ENCODE results near the gene ADAMTS12.

The ADAMTS12 gene

GRCh38 chr5:33701951-33702350 lies 189.8 kb downstream of the ADAMTS12 start:
- ChIA-PET POLR2A (ENCODE audit: low non-redundant PET) (no interaction called here), CTCF (no interaction called here)
- no peak for DNase-seq (ENCODE audit: low spot score)
- no peak overlapping the region for H3K27ac ChIP-seq
- TF ChIP-seq, protein P1, sequence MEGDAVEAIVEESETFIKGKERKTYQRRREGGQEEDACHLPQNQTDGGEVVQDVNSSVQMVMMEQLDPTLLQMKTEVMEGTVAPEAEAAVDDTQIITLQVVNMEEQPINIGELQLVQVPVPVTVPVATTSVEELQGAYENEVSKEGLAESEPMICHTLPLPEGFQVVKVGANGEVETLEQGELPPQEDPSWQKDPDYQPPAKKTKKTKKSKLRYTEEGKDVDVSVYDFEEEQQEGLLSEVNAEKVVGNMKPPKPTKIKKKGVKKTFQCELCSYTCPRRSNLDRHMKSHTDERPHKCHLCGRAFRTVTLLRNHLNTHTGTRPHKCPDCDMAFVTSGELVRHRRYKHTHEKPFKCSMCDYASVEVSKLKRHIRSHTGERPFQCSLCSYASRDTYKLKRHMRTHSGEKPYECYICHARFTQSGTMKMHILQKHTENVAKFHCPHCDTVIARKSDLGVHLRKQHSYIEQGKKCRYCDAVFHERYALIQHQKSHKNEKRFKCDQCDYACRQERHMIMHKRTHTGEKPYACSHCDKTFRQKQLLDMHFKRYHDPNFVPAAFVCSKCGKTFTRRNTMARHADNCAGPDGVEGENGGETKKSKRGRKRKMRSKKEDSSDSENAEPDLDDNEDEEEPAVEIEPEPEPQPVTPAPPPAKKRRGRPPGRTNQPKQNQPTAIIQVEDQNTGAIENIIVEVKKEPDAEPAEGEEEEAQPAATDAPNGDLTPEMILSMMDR (conservative IDR thresholded peaks at IDR 0.05; ENCODE audit: low read depth) = no peak

DNA sequence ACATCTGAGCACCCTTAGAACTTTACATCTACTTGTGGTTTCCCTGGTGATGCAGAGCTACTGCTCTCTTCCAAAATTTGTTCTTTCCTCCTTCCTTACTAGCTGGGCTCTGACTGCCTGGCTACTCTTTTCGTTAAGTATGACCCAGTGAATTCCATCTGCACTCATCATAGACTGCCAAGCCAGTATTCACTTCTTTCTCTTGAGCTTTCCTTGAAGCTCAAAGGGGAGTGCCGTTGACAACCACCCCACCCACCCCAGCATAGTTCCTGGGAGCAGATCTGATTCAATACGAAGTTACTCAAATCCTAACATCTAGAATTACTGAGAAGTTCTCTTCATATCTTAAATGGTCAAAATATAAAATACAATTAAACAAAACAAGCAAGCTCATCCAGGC lies 190.5 kb downstream of the ADAMTS12 start:
- ChIA-PET CTCF (no interaction called here), POLR2A (ENCODE audit: low non-redundant PET) (no interaction called here)
- no peak for DNase-seq (ENCODE audit: low spot score)
- H3K27ac ChIP-seq = no peak overlapping the region
- TF ChIP-seq, protein P1 (conservative IDR thresholded peaks at IDR 0.05; ENCODE audit: low read depth) = no peak

GRCh38 chr5:33696411-33696810 lies 195.4 kb downstream of the ADAMTS12 start:
- ChIA-PET POLR2A (ENCODE audit: low non-redundant PET) (no interaction called here), CTCF (no interaction called here)
- TF ChIP-seq, protein P1 (conservative IDR thresholded peaks at IDR 0.05; ENCODE audit: low read depth) = no peak
- no peak for DNase-seq (ENCODE audit: low spot score)
- no peak overlapping the region for H3K27ac ChIP-seq

GRCh38 chr5:33692980-33693379 lies 198.8 kb downstream of the ADAMTS12 start:
- CTCF ChIA-PET = no interaction called here
- DNase-seq (ENCODE audit: low spot score) = no peak
- TF ChIP-seq, protein P1 (conservative IDR thresholded peaks at IDR 0.05; ENCODE audit: low read depth) = no peak
- POLR2A ChIA-PET (ENCODE audit: low non-redundant PET) = no interaction called here
- no peak overlapping the region for H3K27ac ChIP-seq

- DNase-seq (ENCODE audit: low spot score) = no peak
- H3K27ac ChIP-seq = no peak overlapping the region
- TF ChIP-seq, protein P1 (conservative IDR thresholded peaks at IDR 0.05; ENCODE audit: low read depth) = no peak
- POLR2A ChIA-PET (ENCODE audit: low non-redundant PET) = no interaction called here
- CTCF ChIA-PET = no interaction called here
Measured at GRCh38 chr5:33691856-33692255, 199.9 kb downstream of the ADAMTS12 start.

- no peak overlapping the region for H3K27ac ChIP-seq
- DNase-seq (ENCODE audit: low spot score) = no peak
- TF ChIP-seq, protein P1 (conservative IDR thresholded peaks at IDR 0.05; ENCODE audit: low read depth) = no peak
- ChIA-PET CTCF (no interaction called here), POLR2A (ENCODE audit: low non-redundant PET) (no interaction called here)
Measured at GRCh38 chr5:33690374-33691135, 201.2 kb downstream of the ADAMTS12 start.
